ENCODE results near the gene KITLG. TPM values are rescaled to one million over a fixed set of nuclear protein-coding genes. Genes with fewer than 3 reads are reported as not detected.

The KITLG gene
- total RNA-seq, 1 donor from 2014 or later: not detected

DNA sequence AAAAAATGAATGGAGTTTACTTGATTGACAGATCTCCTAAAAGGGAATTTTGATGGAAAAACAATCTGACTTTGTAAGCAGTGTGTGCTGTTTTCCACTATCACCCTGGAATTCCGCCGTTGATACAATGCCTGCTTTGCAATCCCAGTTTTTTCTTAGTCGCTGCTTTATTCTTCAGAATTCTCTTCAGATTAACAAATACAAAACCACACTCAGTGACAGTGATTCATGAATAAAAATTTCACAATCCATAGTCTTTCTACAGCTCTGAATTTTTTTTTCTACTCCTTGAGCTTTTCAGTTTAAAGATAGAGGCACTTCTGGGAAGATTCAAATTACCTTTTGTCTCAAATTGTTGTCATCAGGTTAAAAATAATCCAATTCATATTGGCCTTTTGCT is 44.6 kb upstream of the KITLG start:
- no peak for ATAC-seq (ENCODE audit: low read depth)

DNA sequence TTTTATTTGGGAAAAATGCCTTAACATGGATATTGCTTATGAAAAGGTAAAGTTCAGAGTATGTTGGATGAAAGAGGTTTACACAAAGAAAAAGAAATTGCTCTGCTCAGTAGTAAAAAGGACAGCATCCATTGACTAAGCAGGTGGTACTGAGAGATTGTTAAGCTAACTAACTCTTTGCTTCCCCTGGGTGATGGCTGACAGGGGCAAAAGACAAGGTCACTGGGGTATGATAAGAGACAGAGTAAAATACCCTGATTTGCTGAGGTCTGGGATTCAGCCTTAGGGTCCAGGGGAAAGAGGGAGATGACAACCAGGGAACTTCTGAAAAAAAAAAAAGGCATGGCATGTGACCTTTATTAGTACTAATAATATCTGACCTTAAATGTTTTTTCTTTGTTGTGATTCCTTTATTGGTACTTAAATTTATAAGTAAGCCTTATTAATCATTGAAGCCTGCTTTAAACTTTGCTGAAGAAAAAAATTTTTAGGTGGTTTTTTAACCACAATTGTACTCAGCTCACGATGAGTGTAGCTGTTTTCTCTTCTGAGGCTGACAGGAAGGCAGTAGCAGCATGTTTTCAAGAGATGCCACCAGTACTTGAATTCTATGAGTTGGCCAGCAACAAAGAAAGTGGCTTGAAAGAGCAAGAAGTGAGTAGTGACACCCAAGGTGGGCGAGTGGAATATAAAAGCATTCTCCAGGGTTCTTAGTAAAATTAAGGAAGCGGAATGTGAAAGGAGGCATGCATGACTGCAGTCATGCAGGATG is 43.7 kb upstream of the KITLG start:
- H3K36me3 Mint-ChIP-seq (ENCODE audit: low read depth): no peaks in the 10 kb centered on the region
- CTCF ChIA-PET: no interaction called here
- POLR2A ChIA-PET: no interaction called here
- H3K27me3 Mint-ChIP-seq: no peaks in the 10 kb centered on the region
- no peak overlapping the region for H3K27ac Mint-ChIP-seq
- TF ChIP-seq, protein P1, sequence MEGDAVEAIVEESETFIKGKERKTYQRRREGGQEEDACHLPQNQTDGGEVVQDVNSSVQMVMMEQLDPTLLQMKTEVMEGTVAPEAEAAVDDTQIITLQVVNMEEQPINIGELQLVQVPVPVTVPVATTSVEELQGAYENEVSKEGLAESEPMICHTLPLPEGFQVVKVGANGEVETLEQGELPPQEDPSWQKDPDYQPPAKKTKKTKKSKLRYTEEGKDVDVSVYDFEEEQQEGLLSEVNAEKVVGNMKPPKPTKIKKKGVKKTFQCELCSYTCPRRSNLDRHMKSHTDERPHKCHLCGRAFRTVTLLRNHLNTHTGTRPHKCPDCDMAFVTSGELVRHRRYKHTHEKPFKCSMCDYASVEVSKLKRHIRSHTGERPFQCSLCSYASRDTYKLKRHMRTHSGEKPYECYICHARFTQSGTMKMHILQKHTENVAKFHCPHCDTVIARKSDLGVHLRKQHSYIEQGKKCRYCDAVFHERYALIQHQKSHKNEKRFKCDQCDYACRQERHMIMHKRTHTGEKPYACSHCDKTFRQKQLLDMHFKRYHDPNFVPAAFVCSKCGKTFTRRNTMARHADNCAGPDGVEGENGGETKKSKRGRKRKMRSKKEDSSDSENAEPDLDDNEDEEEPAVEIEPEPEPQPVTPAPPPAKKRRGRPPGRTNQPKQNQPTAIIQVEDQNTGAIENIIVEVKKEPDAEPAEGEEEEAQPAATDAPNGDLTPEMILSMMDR (IDR thresholded peaks at IDR 0.05): no peak
- ATAC-seq (ENCODE audit: low read depth) (no peak), DNase-seq (no peak)
- H3K4me3 Mint-ChIP-seq: no peak overlapping the region
- intact Hi-C loops (cut with micrococcal nuclease): no loop called here
- H3K9me3 Mint-ChIP-seq: no peaks in the 10 kb centered on the region
- no peaks in the 10 kb centered on the region for H3K4me1 Mint-ChIP-seq

More for the DNA sequence above, 44.6 kb upstream of the KITLG start:
- Mint-ChIP-seq H3K9me3 (no peaks in the 10 kb centered on the region), H3K27me3 (no peaks in the 10 kb centered on the region), H3K4me3 (no peak overlapping the region), H3K27ac (no peak overlapping the region), H3K36me3 (ENCODE audit: low read depth) (no peaks in the 10 kb centered on the region), H3K4me1 (no peaks in the 10 kb centered on the region)
- ChIA-PET CTCF (no interaction called here), POLR2A (no interaction called here)
- intact Hi-C loops (cut with micrococcal nuclease): no loop called here
- TF ChIP-seq, protein P1 (IDR thresholded peaks at IDR 0.05): no peak
- DNase-seq: no peak

GRCh38 chr12:88617352-88617751 is 37.1 kb upstream of the KITLG start:
- Mint-ChIP-seq H3K4me3 (no peak overlapping the region), H3K27me3 (no peaks in the 10 kb centered on the region), H3K4me1 (no peaks in the 10 kb centered on the region), H3K27ac (no peak overlapping the region), H3K9me3 (no peaks in the 10 kb centered on the region), H3K36me3 (ENCODE audit: low read depth) (no peaks in the 10 kb centered on the region)
- ATAC-seq (ENCODE audit: low read depth) (no peak), DNase-seq (no peak)
- ChIA-PET CTCF (no interaction called here), POLR2A (no interaction called here)
- TF ChIP-seq, protein P1 (IDR thresholded peaks at IDR 0.05): no peak
- intact Hi-C loops (cut with micrococcal nuclease): no loop called here

- Mint-ChIP-seq H3K9me3 (peaks cover 6% of the 10 kb centered on the region), H3K27ac (no peak overlapping the region), H3K27me3 (no peaks in the 10 kb centered on the region), H3K36me3 (ENCODE audit: low read depth) (no peaks in the 10 kb centered on the region), H3K4me3 (no peak overlapping the region), H3K4me1 (no peaks in the 10 kb centered on the region)
- intact Hi-C loops (cut with micrococcal nuclease): no loop called here
- DNase-seq (no peak), ATAC-seq (ENCODE audit: low read depth) (no peak)
- ChIA-PET POLR2A (no interaction called here), CTCF (no interaction called here)
- TF ChIP-seq, protein P1 (IDR thresholded peaks at IDR 0.05): no peak
Measured at GRCh38 chr12:88615490-88615889, 35.2 kb upstream of the KITLG start.

GRCh38 chr12:88604646-88605045 is 24.4 kb upstream of the KITLG start:
- DNase-seq (no peak), ATAC-seq (ENCODE audit: low read depth) (no peak)
- TF ChIP-seq, protein P1 (IDR thresholded peaks at IDR 0.05): no peak
- ChIA-PET CTCF (no interaction called here), POLR2A (no interaction called here)
- Mint-ChIP-seq H3K27ac (no peak overlapping the region), H3K9me3 (peaks cover 12% of the 10 kb centered on the region), H3K27me3 (no peaks in the 10 kb centered on the region), H3K36me3 (ENCODE audit: low read depth) (no peaks in the 10 kb centered on the region), H3K4me3 (no peak overlapping the region), H3K4me1 (no peaks in the 10 kb centered on the region)
- intact Hi-C loops (cut with micrococcal nuclease): no loop called here
